PC-3 (cell line): ENCODE measurements around the gene PRAMEF33.
"Not testable (repeated sequence)": the region's sequence is repeated elsewhere in the genome, so short reads cannot be mapped to it uniquely, and the experiment has no call there.

Experiments
- CTCF ChIP-seq: fragments of 300-600 bp; sonication (generic); conservative IDR thresholded peaks from 2 replicates; pipeline ENCODE4 v1.5.1; 2017; ENCODE audit warnings: antibody characterized with exemption, low read depth, mild to moderate bottlenecking, low read length
- EZH2phosphoT487 ChIP-seq: fragments of 300-600 bp; sonication (generic); IDR thresholded peaks from 2 replicates; pipeline ENCODE4 v1.6.1; 2018; ENCODE audit warnings: mild to moderate bottlenecking, antibody characterized with exemption, low read length, borderline replicate concordance

DNA sequence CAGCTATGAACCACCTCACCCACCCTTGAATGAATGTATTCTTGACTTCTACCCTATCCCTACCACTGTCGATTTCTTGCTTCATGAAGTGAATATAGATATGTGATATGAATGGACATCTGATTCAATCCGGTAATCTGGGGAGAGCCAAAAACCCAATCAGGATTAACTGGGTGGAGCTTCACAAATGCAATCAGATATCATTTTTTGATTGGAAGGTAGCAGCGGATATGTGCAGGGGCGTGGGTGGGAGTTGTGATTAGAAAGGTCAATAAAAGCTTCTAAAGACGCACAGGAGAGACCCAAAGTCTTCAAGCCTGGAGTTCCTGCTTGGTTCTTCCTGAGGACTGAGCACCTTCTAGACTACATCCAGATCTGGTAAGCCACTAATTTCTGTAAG is 49.4 kb upstream of the PRAMEF33 start, which contains the start of gene PRAMEF5:
- TF ChIP-seq CTCF, EZH2phosphoT487: not testable (repeated sequence)
